Kidney (tissue), 14 donors: ENCODE results near the gene MACROD1. TPM values are rescaled to one million over a fixed set of nuclear protein-coding genes. Genes with fewer than 3 reads are reported as not detected.

Source experiments
- DNase-seq, 5 donors: peaks; one replicate each; pipeline ENCODE4 v3.0.0-alpha.2; 2013 to 2020
- FAIRE-seq: peaks from 2 replicates; lab custom pipeline; 2012; peaks lifted over from hg19 to GRCh38; lab: Jason Lieb, UNC
- H3K27ac ChIP-seq, 2 donors: one replicate each; pipeline ENCODE4 v1.7.0; 2013; ENCODE audit warnings: low read depth in 2 of 2, low read length in 2 of 2, inconsistent platforms in 1 of 2
- H3K27me3 ChIP-seq: one replicate; pipeline ENCODE4 v1.7.1; 2013; ENCODE audit warnings: low read length, inconsistent platforms; ENCODE audit not compliant: control insufficient read depth, insufficient read depth
- H3K36me3 ChIP-seq, 3 donors: one replicate each; pipeline versions ENCODE4 v1.7.0 to v1.7.1; 2013; ENCODE audit warnings: low read length in 3 of 3, control low read depth in 1 of 3, inconsistent platforms in 1 of 3; ENCODE audit not compliant: insufficient read depth in 3 of 3, control insufficient read depth in 2 of 3
- H3K4me1 ChIP-seq, 3 donors: one replicate each; pipeline versions ENCODE4 v1.7.0 to v1.7.1; 2013; ENCODE audit warnings: low read length in 3 of 3, inconsistent platforms in 1 of 3, low read depth in 1 of 3; ENCODE audit not compliant: control insufficient read depth in 2 of 3, insufficient read depth in 2 of 3
- H3K4me3 ChIP-seq, 3 donors: one replicate each; pipeline versions ENCODE4 v1.7.0 to v1.8.1; 2013; ENCODE audit warnings: low read length in 3 of 3, control low read depth in 1 of 3, inconsistent platforms in 1 of 3
- H3K9ac ChIP-seq, 3 donors: one replicate each; pipeline versions ENCODE4 v1.7.0 to v1.7.1; 2013; ENCODE audit warnings: low read length in 3 of 3, control low read depth in 1 of 3, inconsistent platforms in 1 of 3
- H3K9me3 ChIP-seq, 3 donors: one replicate each; pipeline versions ENCODE4 v1.7.0 to v1.7.1; 2013; ENCODE audit warnings: low read length in 3 of 3, control low read depth in 1 of 3, inconsistent platforms in 1 of 3; ENCODE audit not compliant: control insufficient read depth in 2 of 3, insufficient read depth in 1 of 3
- CTCF ChIP-seq: IDR thresholded peaks from 3 replicates; pipeline ENCODE4 v1.5.1; 2012; ENCODE audit warnings: mild to moderate bottlenecking, moderate library complexity, borderline replicate concordance; ENCODE audit not compliant: insufficient read depth; ENCODE audit errors: extremely low read depth
- intact Hi-C: fragments of 100-400 bp; cut with DNase I; formaldehyde crosslinking; loops from one replicate; pipeline ENCODE4 v1.11.1; 2022
- polyA plus RNA-seq: library from polyadenylated mRNA; stranded (reverse); fragments of 350-450 nt; fragmentation: Illumina TruSeq; extraction: RNeasy Lipid Tissue Mini Kit (QIAGEN cat#74804); gene quantifications from one replicate; pipeline ENCODE4 v1.2.3, GENCODE V29; 2014; ENCODE audit warnings: low read depth, low replicate concordance; ENCODE audit not compliant: insufficient read depth
- total RNA-seq: library from RNA; stranded (reverse); fragmentation: NEBNext Ultra II Directional; extraction: Animal tissue kit (Norgen Biotek cat#: 25700); gene quantifications from one replicate; pipeline ENCODE4 v1.2.1, GENCODE V29; 2021
- donor health status: control.
- donor health status: control.
- donor health status: control.
- donor health status: control.
- donor health status: control.
- donor health status: DM: yes; HTN: yes; CAD: no.
- donor health status: Normal renal cell carcinoma (clear cell type).

The MACROD1 gene
- total and polyA plus RNA-seq, 2 donors from 2014 or later, result 27.8 to 176 TPM

- Histone ChIP-seq H3K36me3 (no peaks in the 10 kb centered on the region), H3K4me3 (no peak overlapping the region), H3K4me1 (peaks cover 0 to 38% (median 29%) of the 10 kb centered on the region in 3 donors), H3K9ac (peak overlapping the region in 1 of 3 donors; percentile 51), H3K9me3 (no peaks in the 10 kb centered on the region), H3K27ac (peak overlapping the region; percentile 56 to 71), H3K27me3 (no peaks in the 10 kb centered on the region)
- intact Hi-C loops, result no loop called here
- no peak for TF ChIP-seq CTCF
- DNase-seq (peak; percentile 83 to 91 (median 89)), FAIRE-seq (no peak)
These were observed 80.8 kb downstream of the MACROD1 start for GRCh38 chr11:64084951-64085710.

GRCh38 chr11:64084146-64084950, 81.6 kb downstream of the MACROD1 start:
- peaks cover 0 to 36% (median 29%) of the 10 kb centered on the region in 3 donors for H3K4me1 ChIP-seq
- DNase-seq (peak in 1 of 5 donors; percentile 55), FAIRE-seq (no peak)
- H3K27me3 ChIP-seq, result no peaks in the 10 kb centered on the region
- H3K9ac ChIP-seq, result peak overlapping the region in 1 of 3 donors; percentile 51
- peak overlapping the region in 1 of 2 donors; percentile 67 for H3K27ac ChIP-seq
- intact Hi-C loops, result no loop called here
- no peak for TF ChIP-seq CTCF
- no peaks in the 10 kb centered on the region for H3K36me3 ChIP-seq
- no peaks in the 10 kb centered on the region for H3K9me3 ChIP-seq
- H3K4me3 ChIP-seq, result no peak overlapping the region

GRCh38 chr11:64083398-64084080, 82.4 kb downstream of the MACROD1 start:
- TF ChIP-seq CTCF, result no peak
- peaks cover 0 to 32% (median 24%) of the 10 kb centered on the region in 3 donors for H3K4me1 ChIP-seq
- intact Hi-C loops, result no loop called here

More at GRCh38 chr11:64083398-64084080, 82.4 kb downstream of the MACROD1 start:
- H3K9ac ChIP-seq, result no peak overlapping the region
- no peaks in the 10 kb centered on the region for H3K27me3 ChIP-seq
- FAIRE-seq (no peak), DNase-seq (no peak)
- no peaks in the 10 kb centered on the region for H3K9me3 ChIP-seq
- H3K4me3 ChIP-seq, result no peak overlapping the region
- H3K27ac ChIP-seq, result no peak overlapping the region
- no peaks in the 10 kb centered on the region for H3K36me3 ChIP-seq
